HUES6 (cell line): ENCODE measurements around the gene CTNNBL1.

Experiments used
- H3K27ac ChIP-seq: 2 replicates; pipeline ENCODE4 v1.7.0; 2013; ENCODE audit warnings: low read depth, mild to moderate bottlenecking, low read length, inconsistent platforms
- H3K27me3 ChIP-seq: 2 replicates; pipeline ENCODE4 v1.6.1; 2013; ENCODE audit warnings: low read length; ENCODE audit not compliant: control insufficient read depth, insufficient read depth
- H3K36me3 ChIP-seq: 2 replicates; pipeline ENCODE4 v1.6.1; 2013; ENCODE audit warnings: low read length; ENCODE audit not compliant: control insufficient read depth, insufficient read depth
- H3K4me1 ChIP-seq: 2 replicates; pipeline ENCODE4 v1.6.1; 2013; ENCODE audit warnings: low read length; ENCODE audit not compliant: control insufficient read depth, insufficient read depth
- H3K4me3 ChIP-seq: 2 replicates; pipeline ENCODE4 v1.5.1; 2013; ENCODE audit warnings: low read depth, low read length
- H3K9ac ChIP-seq: one replicate; pipeline ENCODE4 v1.6.1; 2013; ENCODE audit warnings: mild to moderate bottlenecking, low read length
- H3K9me3 ChIP-seq: 2 replicates; pipeline ENCODE4 v1.6.1; 2013; ENCODE audit warnings: low read depth, low read length; ENCODE audit not compliant: control insufficient read depth, insufficient read depth

The CTNNBL1 gene

GRCh38 chr20:37885042-37885441, 191.2 kb downstream of the CTNNBL1 start:
- no peaks in the 10 kb centered on the region for H3K9me3 ChIP-seq
- no peak overlapping the region for H3K4me3 ChIP-seq
- no peak overlapping the region for H3K9ac ChIP-seq
- H3K27me3 ChIP-seq: no peaks in the 10 kb centered on the region
- H3K4me1 ChIP-seq: no peaks in the 10 kb centered on the region
- no peaks in the 10 kb centered on the region for H3K36me3 ChIP-seq
- no peak overlapping the region for H3K27ac ChIP-seq

GRCh38 chr20:37885593-37886503, 192.0 kb downstream of the CTNNBL1 start:
- Histone ChIP-seq H3K27me3 (no peaks in the 10 kb centered on the region), H3K9ac (no peak overlapping the region)

GRCh38 chr20:37886851-37887297, 193.0 kb downstream of the CTNNBL1 start:
- no peak overlapping the region for H3K9ac ChIP-seq
- no peaks in the 10 kb centered on the region for H3K36me3 ChIP-seq
- H3K9me3 ChIP-seq: no peaks in the 10 kb centered on the region
- H3K4me3 ChIP-seq: no peak overlapping the region
- no peaks in the 10 kb centered on the region for H3K4me1 ChIP-seq
- no peaks in the 10 kb centered on the region for H3K27me3 ChIP-seq
- H3K27ac ChIP-seq: no peak overlapping the region

More at GRCh38 chr20:37885593-37886503, 192.0 kb downstream of the CTNNBL1 start:
- no peaks in the 10 kb centered on the region for H3K36me3 ChIP-seq
- H3K4me1 ChIP-seq: no peaks in the 10 kb centered on the region
- no peak overlapping the region for H3K4me3 ChIP-seq
- no peak overlapping the region for H3K27ac ChIP-seq
- H3K9me3 ChIP-seq: no peaks in the 10 kb centered on the region

- Histone ChIP-seq H3K4me1 (no peaks in the 10 kb centered on the region), H3K9me3 (no peaks in the 10 kb centered on the region), H3K36me3 (no peaks in the 10 kb centered on the region)
Measured at GRCh38 chr20:37888641-37889040, 194.8 kb downstream of the CTNNBL1 start.

GRCh38 chr20:37890108-37890507, 196.3 kb downstream of the CTNNBL1 start:
- Histone ChIP-seq H3K9ac (no peak overlapping the region), H3K27ac (no peak overlapping the region), H3K9me3 (no peaks in the 10 kb centered on the region), H3K4me1 (no peaks in the 10 kb centered on the region), H3K27me3 (no peaks in the 10 kb centered on the region), H3K36me3 (no peaks in the 10 kb centered on the region), H3K4me3 (no peak overlapping the region)

More at GRCh38 chr20:37888641-37889040, 194.8 kb downstream of the CTNNBL1 start:
- Histone ChIP-seq H3K27me3 (no peaks in the 10 kb centered on the region), H3K9ac (no peak overlapping the region), H3K27ac (no peak overlapping the region), H3K4me3 (no peak overlapping the region)

- Histone ChIP-seq H3K4me1 (no peaks in the 10 kb centered on the region), H3K27ac (no peak overlapping the region), H3K36me3 (no peaks in the 10 kb centered on the region), H3K4me3 (no peak overlapping the region), H3K9me3 (no peaks in the 10 kb centered on the region), H3K27me3 (no peaks in the 10 kb centered on the region), H3K9ac (no peak overlapping the region)
Measured at GRCh38 chr20:37890643-37891042, 196.8 kb downstream of the CTNNBL1 start.

- H3K9ac ChIP-seq: no peak overlapping the region
- H3K27me3 ChIP-seq: no peaks in the 10 kb centered on the region
- H3K4me1 ChIP-seq: peaks cover 3% of the 10 kb centered on the region; the same call in 1 of the 2 replicates
- no peak overlapping the region for H3K27ac ChIP-seq
- no peaks in the 10 kb centered on the region for H3K9me3 ChIP-seq
- no peak overlapping the region for H3K4me3 ChIP-seq
- no peaks in the 10 kb centered on the region for H3K36me3 ChIP-seq
Measured at GRCh38 chr20:37892001-37892400, 198.2 kb downstream of the CTNNBL1 start.

- H3K36me3 ChIP-seq: no peaks in the 10 kb centered on the region
- no peaks in the 10 kb centered on the region for H3K27me3 ChIP-seq
- H3K9me3 ChIP-seq: no peaks in the 10 kb centered on the region
- no peak overlapping the region for H3K27ac ChIP-seq
- no peak overlapping the region for H3K4me3 ChIP-seq
- H3K4me1 ChIP-seq: peaks cover 5% of the 10 kb centered on the region; the same call in 1 of the 2 replicates
- no peak overlapping the region for H3K9ac ChIP-seq
Measured at GRCh38 chr20:37893566-37894241, 199.9 kb downstream of the CTNNBL1 start.

- no peak overlapping the region for H3K27ac ChIP-seq
Measured at GRCh38 chr20:37894454-37894853, 200.6 kb downstream of the CTNNBL1 start.

GRCh38 chr20:37895166-37895565, 201.3 kb downstream of the CTNNBL1 start:
- Histone ChIP-seq H3K36me3 (no peaks in the 10 kb centered on the region), H3K27ac (no peak overlapping the region), H3K27me3 (peaks cover 11% of the 10 kb centered on the region; the same call in 1 of the 2 replicates), H3K9me3 (no peaks in the 10 kb centered on the region), H3K4me3 (no peak overlapping the region), H3K4me1 (peaks cover 5% of the 10 kb centered on the region; the same call in 1 of the 2 replicates), H3K9ac (no peak overlapping the region)

More at GRCh38 chr20:37894454-37894853, 200.6 kb downstream of the CTNNBL1 start:
- no peaks in the 10 kb centered on the region for H3K36me3 ChIP-seq
- H3K4me3 ChIP-seq: no peak overlapping the region
- peaks cover 5% of the 10 kb centered on the region; the same call in 1 of the 2 replicates for H3K4me1 ChIP-seq
- H3K9me3 ChIP-seq: no peaks in the 10 kb centered on the region
- H3K27me3 ChIP-seq: peaks cover 5% of the 10 kb centered on the region; the same call in 1 of the 2 replicates
- no peak overlapping the region for H3K9ac ChIP-seq
